GM19397 (cell line): ENCODE measurements around the gene CFAP43.
"Not testable (repeated sequence)": the region's sequence is repeated elsewhere in the genome, so short reads cannot be mapped to it uniquely, and the experiment has no call there.

Experiments used
- ATAC-seq: cut with Tn5 transposase; IDR thresholded peaks from one replicate; pipeline ENCODE4 v1.9.1; 2021; ENCODE audit warnings: mild to moderate bottlenecking, moderate library complexity; ENCODE audit not compliant: unreplicated experiment

Gene CFAP43

DNA sequence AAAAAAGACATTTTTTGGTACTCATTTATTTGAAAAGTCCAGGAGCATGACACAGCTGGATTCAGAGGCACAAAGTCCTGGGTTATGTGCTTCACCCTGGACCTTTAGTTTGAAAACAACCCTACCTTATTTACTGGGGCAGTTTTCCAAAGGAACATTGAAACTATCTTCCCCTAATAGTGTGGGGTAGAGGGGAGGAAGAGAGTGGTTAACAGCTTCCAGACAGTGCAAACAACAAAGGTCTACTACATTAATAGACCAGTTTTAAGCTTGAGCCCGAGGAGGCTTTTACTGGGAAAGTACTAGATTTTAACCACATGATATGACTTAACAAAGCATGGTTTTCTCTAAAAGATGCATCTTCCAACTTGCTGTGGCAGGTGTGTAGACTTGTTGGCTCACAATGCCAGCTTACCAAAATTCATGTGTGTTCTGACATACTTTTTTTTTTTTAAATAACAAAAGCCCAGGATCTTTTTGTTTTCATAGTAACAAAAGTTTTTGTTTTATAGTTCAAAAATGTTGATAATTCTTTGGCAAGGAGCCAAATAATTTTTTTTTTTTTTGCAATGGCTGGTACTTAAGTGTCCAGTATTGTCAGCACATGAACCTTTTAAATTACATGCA lies 24.3 kb upstream of the CFAP43 start:
- ATAC-seq: no peak

DNA sequence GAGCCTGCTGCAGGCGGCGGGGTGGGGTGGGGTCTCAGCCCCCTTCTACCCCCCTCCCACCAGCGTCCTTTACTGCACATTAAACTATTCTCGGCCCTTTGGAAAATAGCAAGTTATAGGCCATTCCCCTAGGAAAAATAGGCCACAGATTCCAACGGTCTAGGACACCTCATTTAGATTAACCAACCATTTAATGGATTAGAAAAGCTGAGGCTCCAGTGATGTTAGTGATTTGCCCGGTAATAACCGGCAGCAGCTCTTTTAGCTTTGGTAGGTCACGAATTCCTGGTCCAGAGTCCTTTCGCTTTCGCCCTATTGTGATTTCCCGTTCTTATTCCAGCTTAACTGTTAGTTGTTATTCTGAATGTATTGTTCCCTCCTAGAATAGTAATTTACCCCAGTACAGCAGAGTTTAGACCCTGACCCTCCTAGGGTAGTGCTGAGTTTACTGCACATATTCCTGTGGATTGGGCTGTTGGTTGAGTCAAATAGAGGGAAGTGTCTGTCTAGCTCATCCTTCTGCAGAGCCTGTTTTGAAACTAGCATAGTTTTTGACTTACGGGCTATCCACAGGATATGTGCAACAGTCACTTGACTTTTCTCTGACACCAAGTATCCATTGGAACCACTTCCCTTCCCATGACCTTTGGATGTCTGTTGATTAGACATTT lies 23.3 kb upstream of the CFAP43 start:
- no peak for ATAC-seq

DNA sequence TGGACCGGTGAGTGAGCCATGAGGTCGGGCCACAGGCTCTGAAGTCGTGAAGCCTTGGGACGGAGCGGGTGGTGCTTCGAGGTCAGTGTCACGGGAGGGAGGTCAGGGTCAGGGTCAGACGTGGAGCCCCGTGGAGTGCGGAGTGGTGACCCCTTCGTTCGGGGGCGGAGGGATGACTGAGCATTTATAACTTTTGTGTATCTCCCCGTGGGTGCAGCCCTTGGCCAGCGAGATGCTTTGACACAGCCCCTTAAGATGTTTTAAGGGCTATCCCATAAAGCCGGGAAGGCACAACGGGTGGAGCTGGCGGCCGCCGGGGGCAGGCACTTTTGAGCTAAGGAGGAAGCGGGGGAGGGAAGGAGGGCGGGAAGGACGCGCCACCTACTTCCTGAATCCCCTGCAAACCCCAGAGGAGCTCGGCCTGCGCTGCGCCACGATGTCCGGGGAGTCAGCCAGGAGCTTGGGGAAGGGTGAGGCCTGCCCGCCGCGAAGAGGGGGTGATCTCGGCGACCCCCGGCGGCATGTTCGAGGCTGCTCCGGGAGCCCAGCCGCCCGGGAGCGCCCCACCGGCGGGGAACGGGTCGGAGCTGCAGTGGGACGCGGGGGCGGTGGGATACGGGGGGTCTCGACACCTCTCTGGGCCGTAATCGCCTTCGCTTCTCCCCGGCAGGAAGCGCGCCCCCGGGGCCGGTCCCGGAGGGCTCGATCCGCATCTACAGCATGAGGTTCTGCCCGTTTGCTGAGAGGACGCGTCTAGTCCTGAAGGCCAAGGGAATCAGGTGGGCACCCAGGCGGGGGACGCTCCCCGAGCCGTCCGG lies 22.5 kb upstream of the CFAP43 start, which contains the start of gene GSTO1:
Gene GSTO1 (plus strand): TSS at position 400 of the 818 bp plus-strand sequence. CDS start 37 bp downstream, at position 437.
- ATAC-seq: peak; percentile 74

DNA sequence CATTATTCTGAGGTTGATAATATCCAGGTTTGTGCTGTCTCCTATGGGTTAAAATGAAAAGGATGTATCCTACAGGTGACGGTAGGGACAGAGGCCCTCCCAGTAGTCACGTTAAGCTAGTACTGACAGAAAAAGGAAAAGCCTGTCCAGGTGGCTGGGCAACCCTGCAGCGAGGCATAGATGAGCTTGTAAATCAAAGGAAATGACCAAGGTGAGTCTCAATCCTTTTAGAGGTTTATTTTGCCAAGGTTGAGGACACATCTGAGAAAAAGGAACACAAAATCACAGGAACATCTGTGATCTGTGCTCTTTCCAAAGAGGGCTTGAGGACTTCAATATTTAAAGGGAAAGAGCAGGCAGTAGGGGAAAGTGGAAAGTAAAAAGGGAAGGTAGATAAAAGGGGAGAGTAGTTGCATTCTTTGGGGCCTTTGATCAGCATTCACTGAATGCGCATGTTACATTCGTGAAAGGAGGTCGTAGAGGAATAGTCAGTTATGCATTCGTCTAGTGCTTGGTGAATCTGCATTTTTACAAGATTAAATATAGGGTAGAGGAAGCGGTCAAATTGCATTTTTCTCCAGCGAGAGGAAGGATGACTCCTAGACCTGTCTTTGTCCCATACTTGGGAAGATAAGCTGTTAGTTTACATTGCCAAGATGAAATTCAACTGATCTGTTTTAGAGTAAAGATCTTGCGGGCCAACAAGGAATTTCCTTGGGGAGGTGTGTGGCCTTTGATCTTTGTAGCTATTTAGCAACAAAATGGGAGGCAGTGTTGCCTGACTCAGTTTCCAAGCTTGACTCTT lies 21.6 kb upstream of the CFAP43 start:
- no peak for ATAC-seq

DNA sequence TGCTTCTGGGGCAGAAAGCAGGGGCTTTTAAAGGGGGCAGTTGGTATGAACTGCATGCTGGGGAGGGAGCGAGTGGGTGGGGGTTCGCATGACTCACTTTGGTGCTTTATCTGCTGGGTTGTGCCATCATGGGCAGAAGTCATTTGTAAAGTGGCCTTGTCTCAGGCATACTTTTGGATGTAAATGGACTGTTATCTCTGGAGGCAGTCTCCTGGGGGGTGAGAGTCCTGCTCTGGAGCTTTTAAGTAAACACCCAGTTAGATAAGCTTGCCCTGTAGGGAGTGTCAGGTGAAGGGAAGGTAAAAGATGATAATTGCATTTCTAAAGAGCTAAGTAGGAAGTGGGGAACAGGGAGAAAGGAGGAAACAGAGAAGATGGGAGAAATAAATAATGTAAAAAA lies 20.9 kb upstream of the CFAP43 start:
- ATAC-seq: no peak

DNA sequence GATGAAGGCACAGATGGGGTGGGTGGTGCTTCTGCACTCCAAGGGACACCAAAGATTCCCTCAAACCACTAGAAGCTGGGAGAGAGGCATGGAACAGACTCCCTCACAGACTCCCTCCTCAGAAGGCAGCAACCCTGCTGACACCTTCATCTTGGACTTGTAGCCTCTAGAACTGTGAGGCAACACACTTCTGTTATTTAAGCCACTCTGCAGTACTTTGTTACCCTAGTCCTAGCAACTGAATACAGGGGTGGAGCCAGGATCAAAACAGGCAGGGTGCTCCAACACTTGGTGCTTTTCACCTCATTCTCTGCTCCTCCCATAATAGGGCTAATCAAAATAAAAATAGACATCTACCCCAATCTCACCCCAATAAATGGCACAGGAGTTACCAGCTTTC lies 20.2 kb upstream of the CFAP43 start:
- no peak for ATAC-seq

DNA sequence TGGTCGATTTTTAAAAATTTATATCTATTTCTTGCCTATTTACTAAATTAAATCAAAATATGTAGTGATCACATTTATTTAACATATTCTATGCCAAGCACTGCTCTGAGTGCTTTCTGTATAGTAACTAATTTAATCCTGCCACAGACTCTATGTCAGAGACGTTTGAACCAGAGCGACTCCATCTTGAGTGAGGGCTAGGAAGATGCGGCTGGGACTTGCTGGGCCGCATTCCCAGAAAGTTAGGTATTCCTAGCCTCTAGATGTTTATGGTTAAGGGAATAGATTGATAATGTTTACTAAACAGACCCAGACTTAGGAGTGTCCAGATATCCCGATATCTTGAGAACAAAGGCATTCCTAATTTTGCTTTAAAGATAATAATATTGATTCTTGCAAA lies 19.3 kb upstream of the CFAP43 start:
- no peak for ATAC-seq

- ATAC-seq: no peak
These were observed 18.2 kb upstream of the CFAP43 start for GRCh38 chr10:104250371-104250770.

DNA sequence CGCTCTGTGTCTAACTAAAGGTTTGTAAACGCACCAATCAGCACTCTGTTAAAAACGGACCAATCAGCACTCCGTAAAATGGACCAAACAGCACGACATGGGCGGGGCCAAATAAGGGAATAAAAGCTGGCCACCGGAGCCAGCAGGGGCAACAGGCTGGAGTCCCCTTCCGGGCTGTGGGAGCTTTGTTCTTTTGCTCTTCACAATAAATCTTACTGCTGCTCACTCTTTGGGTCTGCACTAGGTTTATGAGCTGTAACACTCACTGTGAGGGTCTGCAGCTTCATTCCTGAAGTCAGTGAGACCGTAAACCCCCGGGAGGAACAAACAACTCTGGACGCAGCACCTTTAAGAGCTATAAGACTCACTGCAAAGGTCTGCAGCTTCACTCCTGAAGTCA lies 16.8 kb upstream of the CFAP43 start:
- ATAC-seq: not testable (repeated sequence)

GRCh38 chr10:104247513-104248146 lies 15.5 kb upstream of the CFAP43 start:
- no peak for ATAC-seq

GRCh38 chr10:104246976-104247375 lies 14.8 kb upstream of the CFAP43 start:
- ATAC-seq: no peak

- no peak for ATAC-seq
These were observed 13.0 kb upstream of the CFAP43 start for GRCh38 chr10:104245066-104245632.

DNA sequence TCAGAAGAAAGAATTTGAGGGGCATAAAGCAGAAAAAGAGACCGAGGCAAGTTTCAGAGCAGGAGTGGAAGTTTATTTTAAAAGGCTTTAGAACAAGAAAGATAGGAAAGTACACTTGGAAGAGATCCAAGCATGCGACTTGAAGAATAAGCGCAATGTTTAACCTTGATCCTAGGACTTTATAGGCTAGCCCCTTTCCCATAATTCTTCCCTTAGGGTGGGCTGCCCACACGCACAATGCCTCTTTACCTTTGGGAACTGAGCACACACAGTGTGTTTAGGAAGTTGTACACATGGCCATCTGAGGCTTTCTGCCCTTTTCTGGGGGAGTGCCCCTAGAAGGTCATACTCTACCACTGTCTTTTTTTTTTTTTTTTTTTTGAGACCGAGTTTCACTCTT lies 11.3 kb upstream of the CFAP43 start:
- ATAC-seq: no peak

GRCh38 chr10:104243009-104243408 lies 10.8 kb upstream of the CFAP43 start:
- ATAC-seq: not testable (repeated sequence)

DNA sequence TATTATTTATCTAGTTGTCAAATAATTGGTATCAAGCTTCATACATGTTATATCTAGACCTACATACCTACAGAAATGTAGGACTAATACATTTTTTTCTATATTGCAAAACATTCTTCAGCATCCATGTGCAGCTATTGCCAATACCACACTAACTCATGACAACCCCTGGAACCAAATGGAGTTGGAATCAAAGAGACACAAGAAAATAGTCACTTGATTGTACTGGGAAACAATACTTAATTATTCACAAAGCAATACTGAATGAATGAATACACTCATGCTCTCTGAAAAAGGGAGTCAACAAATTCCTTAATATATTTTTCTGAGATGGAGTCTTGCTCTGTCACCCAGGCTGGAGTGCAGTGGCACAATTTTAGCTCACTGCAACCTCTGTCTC lies 10.4 kb upstream of the CFAP43 start:
- no peak for ATAC-seq

DNA sequence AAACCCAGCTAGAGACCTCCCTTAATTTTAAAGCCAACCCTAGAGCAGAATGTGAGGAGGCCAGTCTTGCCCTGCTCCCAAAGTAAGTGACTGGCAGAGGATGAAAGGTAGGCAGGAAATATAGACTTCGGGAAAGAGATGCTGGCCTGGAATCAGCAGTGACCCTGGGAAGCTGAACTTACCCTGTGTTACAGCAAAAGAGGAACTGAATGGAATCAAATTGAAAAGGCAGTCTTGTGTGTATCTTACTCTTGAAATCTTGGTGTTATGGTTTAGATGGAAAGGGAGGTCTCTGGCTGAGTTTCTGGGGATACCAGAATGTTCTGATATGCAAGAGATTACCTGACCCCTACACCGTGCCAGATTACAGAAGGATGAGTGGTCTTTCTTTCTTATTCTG lies 7.9 kb upstream of the CFAP43 start:
- ATAC-seq: no peak

- ATAC-seq: no peak
These were observed 3.6 kb upstream of the CFAP43 start for GRCh38 chr10:104235801-104236200.

GRCh38 chr10:104234934-104235333 lies 2.8 kb upstream of the CFAP43 start:
- no peak for ATAC-seq

GRCh38 chr10:104233817-104234216 lies 1.7 kb upstream of the CFAP43 start:
- ATAC-seq: no peak

DNA sequence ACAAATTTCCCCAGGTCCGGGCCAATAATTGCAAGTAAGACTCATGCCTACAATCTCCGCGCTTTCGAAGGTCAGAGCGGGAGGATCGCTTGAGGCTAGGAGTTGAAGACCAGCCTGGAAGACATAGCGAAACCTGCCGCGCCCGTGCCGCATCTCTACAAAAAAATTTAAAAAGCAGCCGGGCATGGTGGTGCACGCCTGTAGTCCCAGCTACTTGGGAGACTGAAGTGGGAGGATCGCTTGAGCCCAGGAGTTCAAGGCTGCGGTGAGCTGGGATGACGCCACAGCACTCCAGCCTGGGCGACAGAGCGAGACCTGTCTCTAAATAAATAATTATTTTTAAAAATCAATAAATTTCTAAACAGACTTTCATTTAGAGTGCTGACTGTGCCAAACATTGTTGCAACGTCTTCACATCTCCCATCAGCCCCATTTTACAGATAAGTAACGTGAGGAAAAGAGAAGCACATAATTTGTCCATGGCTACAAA lies 494 bp upstream of the CFAP43 start:
- ATAC-seq: peak; percentile 10
